Astrocyte (in vitro differentiated cells and primary cell): Measurements from ENCODE around the gene GAB2. TPM values are rescaled to one million over a fixed set of nuclear protein-coding genes. Genes with fewer than 3 reads are reported as not detected.

Experiments
- DNase-seq: peaks from one replicate; pipeline ENCODE4 v3.0.0-alpha.2; 2010; ENCODE audit warnings: low read depth
- FAIRE-seq: peaks from 2 replicates; lab custom pipeline; 2011; peaks lifted over from hg19 to GRCh38; lab: Jason Lieb, UNC
- H2AFZ ChIP-seq: 2 replicates; pipeline ENCODE4 v1.6.0; 2012; ENCODE audit warnings: low read depth, low read length, inconsistent platforms
- H3K27ac ChIP-seq: 2 replicates; pipeline ENCODE4 v1.5.1; 2011; ENCODE audit warnings: low read depth, low read length, inconsistent platforms
- H3K27me3 ChIP-seq: 2 replicates; pipeline ENCODE4 v1.6.0; 2011; ENCODE audit warnings: low read length, inconsistent platforms; ENCODE audit not compliant: insufficient read depth
- H3K36me3 ChIP-seq: 2 replicates; pipeline ENCODE4 v1.5.1; 2011; ENCODE audit warnings: low read length, inconsistent platforms; ENCODE audit not compliant: insufficient read depth
- H3K4me1 ChIP-seq: 2 replicates; pipeline ENCODE4 v1.5.1; 2011; ENCODE audit warnings: low read length, inconsistent platforms; ENCODE audit not compliant: insufficient read depth
- H3K4me2 ChIP-seq: 2 replicates; pipeline ENCODE4 v1.6.0; 2012; ENCODE audit warnings: low read length, inconsistent platforms
- H3K4me3 ChIP-seq: 2 replicates; pipeline ENCODE4 v1.5.1; 2011; ENCODE audit warnings: low read depth, mild to moderate bottlenecking, low read length, inconsistent platforms; ENCODE audit not compliant: insufficient read depth
- H3K79me2 ChIP-seq: 2 replicates; pipeline ENCODE4 v1.6.0; 2012; ENCODE audit warnings: mild to moderate bottlenecking, low read length, inconsistent platforms; ENCODE audit not compliant: insufficient read depth
- H3K9ac ChIP-seq: 2 replicates; pipeline ENCODE4 v1.6.0; 2012; ENCODE audit warnings: mild to moderate bottlenecking, low read length, inconsistent platforms
- H3K9me3 ChIP-seq: 2 replicates; pipeline ENCODE4 v1.5.1; 2012; ENCODE audit warnings: low read depth, mild to moderate bottlenecking, low read length, inconsistent platforms; ENCODE audit not compliant: insufficient read depth
- H4K20me1 ChIP-seq: 2 replicates; pipeline ENCODE4 v1.6.0; 2012; ENCODE audit warnings: low read length, inconsistent platforms; ENCODE audit not compliant: insufficient read depth
- H3K27ac Mint-ChIP-seq: one replicate; pipeline ENCODE4 v1.8.0; 2021; ENCODE audit warnings: mild to moderate bottlenecking, mixed read lengths; ENCODE audit not compliant: unreplicated experiment
- H3K27me3 Mint-ChIP-seq: one replicate; pipeline ENCODE4 v1.8.0; 2021; ENCODE audit warnings: low read depth, mixed read lengths; ENCODE audit not compliant: unreplicated experiment
- H3K36me3 Mint-ChIP-seq: one replicate; pipeline ENCODE4 v1.8.0; 2021; ENCODE audit warnings: low read depth, mixed read lengths; ENCODE audit not compliant: unreplicated experiment
- H3K4me1 Mint-ChIP-seq: one replicate; pipeline ENCODE4 v1.8.0; 2021; ENCODE audit warnings: low read depth, mixed read lengths; ENCODE audit not compliant: unreplicated experiment
- H3K4me3 Mint-ChIP-seq: one replicate; pipeline ENCODE4 v1.8.0; 2021; ENCODE audit warnings: mild to moderate bottlenecking, moderate library complexity, mixed read lengths; ENCODE audit not compliant: unreplicated experiment
- H3K9me3 Mint-ChIP-seq: one replicate; pipeline ENCODE4 v1.8.0; 2021; ENCODE audit warnings: mild to moderate bottlenecking, mixed read lengths; ENCODE audit not compliant: unreplicated experiment
- EZH2 ChIP-seq: IDR thresholded peaks from 2 replicates; pipeline ENCODE4 v1.6.1; 2012; ENCODE audit warnings: mild to moderate bottlenecking, low read length, inconsistent platforms; ENCODE audit not compliant: insufficient read depth
- total RNA-seq: library from RNA; stranded (reverse); gene quantifications from 2 replicates; pipeline ENCODE4 v1.2.1, GENCODE V29; 2021
- TF ChIP-seq, protein P1 (sequence below): IDR thresholded peaks from 2 replicates; pipeline ENCODE4 v1.5.1; 2011; ENCODE audit warnings: low read depth, mild to moderate bottlenecking, inconsistent platforms, low read length, moderate library complexity; ENCODE audit not compliant: insufficient read depth

Gene GAB2
- total RNA-seq, 1 donor from 2014 or later: 18.2 TPM

DNA sequence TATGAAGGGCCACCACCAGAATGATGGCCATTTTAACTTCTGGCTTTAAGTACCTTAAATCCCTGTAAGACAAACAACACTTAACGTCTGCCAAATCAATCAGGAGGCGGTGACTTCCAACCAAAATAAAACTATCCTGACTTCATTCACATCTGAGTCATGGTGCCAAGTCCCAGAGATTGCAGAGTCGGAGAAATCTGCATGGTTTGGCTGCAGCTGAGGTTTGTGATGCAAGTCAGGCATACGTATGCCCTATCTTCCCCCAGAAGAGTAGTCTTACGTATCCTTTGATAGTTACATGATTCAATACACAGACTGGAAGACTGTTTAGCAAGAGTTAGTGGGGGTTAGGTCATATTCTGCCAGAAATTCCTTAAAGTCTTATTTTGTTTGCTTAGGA, 1.7 kb upstream of the GAB2 start:
- H2AFZ ChIP-seq: no peak overlapping the region
- TF ChIP-seq, protein P1, sequence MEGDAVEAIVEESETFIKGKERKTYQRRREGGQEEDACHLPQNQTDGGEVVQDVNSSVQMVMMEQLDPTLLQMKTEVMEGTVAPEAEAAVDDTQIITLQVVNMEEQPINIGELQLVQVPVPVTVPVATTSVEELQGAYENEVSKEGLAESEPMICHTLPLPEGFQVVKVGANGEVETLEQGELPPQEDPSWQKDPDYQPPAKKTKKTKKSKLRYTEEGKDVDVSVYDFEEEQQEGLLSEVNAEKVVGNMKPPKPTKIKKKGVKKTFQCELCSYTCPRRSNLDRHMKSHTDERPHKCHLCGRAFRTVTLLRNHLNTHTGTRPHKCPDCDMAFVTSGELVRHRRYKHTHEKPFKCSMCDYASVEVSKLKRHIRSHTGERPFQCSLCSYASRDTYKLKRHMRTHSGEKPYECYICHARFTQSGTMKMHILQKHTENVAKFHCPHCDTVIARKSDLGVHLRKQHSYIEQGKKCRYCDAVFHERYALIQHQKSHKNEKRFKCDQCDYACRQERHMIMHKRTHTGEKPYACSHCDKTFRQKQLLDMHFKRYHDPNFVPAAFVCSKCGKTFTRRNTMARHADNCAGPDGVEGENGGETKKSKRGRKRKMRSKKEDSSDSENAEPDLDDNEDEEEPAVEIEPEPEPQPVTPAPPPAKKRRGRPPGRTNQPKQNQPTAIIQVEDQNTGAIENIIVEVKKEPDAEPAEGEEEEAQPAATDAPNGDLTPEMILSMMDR: no peak
- no peak for TF ChIP-seq EZH2
- peak overlapping the region; percentile 64 for H3K27ac ChIP-seq
- H3K27ac Mint-ChIP-seq: peak overlapping the region; percentile 45
- peaks cover 13% of the 10 kb centered on the region for H3K4me1 Mint-ChIP-seq
- no peaks in the 10 kb centered on the region for H3K27me3 Mint-ChIP-seq
- no peaks in the 10 kb centered on the region for H3K9me3 ChIP-seq
- H3K36me3 ChIP-seq: no peaks in the 10 kb centered on the region
- no peaks in the 10 kb centered on the region for H3K9me3 Mint-ChIP-seq
- H3K79me2 ChIP-seq: no peaks in the 10 kb centered on the region
- peak overlapping the region; percentile 89 for H3K4me3 Mint-ChIP-seq
- H4K20me1 ChIP-seq: no peaks in the 10 kb centered on the region
- peaks cover 35% of the 10 kb centered on the region for H3K4me1 ChIP-seq
- peak overlapping the region; percentile 63 for H3K9ac ChIP-seq
- peak overlapping the region; percentile 89 for H3K4me2 ChIP-seq
- FAIRE-seq (no peak), DNase-seq (peak; percentile 98)
- no peaks in the 10 kb centered on the region for H3K36me3 Mint-ChIP-seq
- no peaks in the 10 kb centered on the region for H3K27me3 ChIP-seq
- no peak overlapping the region for H3K4me3 ChIP-seq

DNA sequence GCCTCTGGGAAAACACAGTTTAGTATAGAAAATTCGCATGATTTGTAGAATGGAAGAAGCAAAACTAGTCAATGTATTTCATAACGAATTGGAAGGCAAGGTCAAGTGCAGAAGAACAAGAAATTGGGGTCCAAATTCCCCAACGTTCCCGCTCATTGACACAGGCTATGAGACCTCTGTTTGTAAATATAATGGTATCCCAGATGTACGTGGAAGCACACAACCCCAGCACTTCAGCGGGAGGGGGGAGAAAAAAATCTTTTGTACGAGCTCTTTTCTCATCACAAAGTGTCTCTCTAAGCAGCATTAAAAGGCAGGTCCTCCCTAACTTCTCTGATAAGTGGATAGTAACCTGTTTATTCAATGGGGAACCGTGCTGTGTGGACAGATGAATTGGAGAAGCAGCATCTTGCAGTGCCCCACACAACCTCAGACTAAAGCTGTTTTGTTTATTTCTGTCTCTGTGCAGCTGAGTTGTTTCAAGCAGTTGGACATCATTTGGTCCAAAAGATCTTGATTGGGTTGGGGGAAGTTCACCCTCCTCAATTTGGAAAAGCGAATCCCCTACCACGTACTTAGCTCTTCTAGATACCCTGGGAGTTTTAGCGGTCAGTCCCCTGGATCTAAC, 1.1 kb upstream of the GAB2 start:
- H3K4me1 ChIP-seq: peaks cover 35% of the 10 kb centered on the region
- no peak overlapping the region for H2AFZ ChIP-seq
- Mint-ChIP-seq H3K9me3 (no peaks in the 10 kb centered on the region), H3K4me3 (peak overlapping the region; percentile 89), H3K27me3 (no peaks in the 10 kb centered on the region), H3K27ac (peak overlapping the region; percentile 85), H3K36me3 (no peaks in the 10 kb centered on the region), H3K4me1 (peaks cover 13% of the 10 kb centered on the region)
- H3K4me2 ChIP-seq: peak overlapping the region; percentile 89
- no peaks in the 10 kb centered on the region for H3K79me2 ChIP-seq
- peak overlapping the region; percentile 69 for H3K4me3 ChIP-seq
- no peak for DNase-seq
- no peak for TF ChIP-seq EZH2
- TF ChIP-seq, protein P1: no peak
- FAIRE-seq: no peak
- H3K9me3 ChIP-seq: no peaks in the 10 kb centered on the region
- peaks cover 2% of the 10 kb centered on the region for H4K20me1 ChIP-seq
- H3K27me3 ChIP-seq: no peaks in the 10 kb centered on the region
- peak overlapping the region; percentile 84 for H3K9ac ChIP-seq
- H3K27ac ChIP-seq: peak overlapping the region; percentile 55
- no peaks in the 10 kb centered on the region for H3K36me3 ChIP-seq
